B cell (primary cell): Measurements from ENCODE around the gene VWA5B1.

ENCODE experiments used
- CTCF ChIP-seq: fragments of 200-600 bp; IDR thresholded peaks from one replicate; pipeline ENCODE4 v1.8.0; 2022; ENCODE audit warnings: antibody characterized with exemption, mild to moderate bottlenecking
- EZH2 ChIP-seq: IDR thresholded peaks from 2 replicates; pipeline ENCODE4 v1.6.1; 2012; ENCODE audit warnings: borderline replicate concordance, low read depth, mild to moderate bottlenecking, moderate library complexity, low read length; ENCODE audit not compliant: insufficient read depth, poor library complexity, severe bottlenecking

- TF ChIP-seq EZH2, result no peak
- no peak for TF ChIP-seq CTCF
Observed at GRCh38 chr1:20400341-20401177, 109.9 kb downstream of the VWA5B1 start.
